SKM-1 treated with dmso at 0.1 percent for 144 hours (cell line): ENCODE data around the gene D2HGDH.
"Not testable (repeated sequence)": the region's sequence is repeated elsewhere in the genome, so short reads cannot be mapped to it uniquely, and the experiment has no call there.

ENCODE experiments used
- DNase-seq: peaks from one replicate; lab custom pipeline; 2025; ENCODE audit not compliant: unreplicated experiment; lab: John Stamatoyannopoulos, UW

The D2HGDH gene

GRCh38 chr2:241806217-241806616 lies 71.8 kb downstream of the D2HGDH start:
- DNase-seq: not testable (repeated sequence)

GRCh38 chr2:241808051-241808720 lies 73.8 kb downstream of the D2HGDH start:
- DNase-seq: no peak

GRCh38 chr2:241808721-241809382 lies 74.4 kb downstream of the D2HGDH start, which contains the start of gene NEU4:
Gene NEU4, plus strand, starts transcription at chr2:241809193. Its CDS starts 5,292 bp downstream, at chr2:241814485.
- no peak for DNase-seq

- no peak for DNase-seq
These were observed 75.2 kb downstream of the D2HGDH start for GRCh38 chr2:241809383-241810306.

- DNase-seq: no peak
These were observed 76.1 kb downstream of the D2HGDH start for GRCh38 chr2:241810307-241811200.

GRCh38 chr2:241811201-241811951 lies 76.9 kb downstream of the D2HGDH start:
- DNase-seq: no peak

GRCh38 chr2:241811952-241812729 lies 77.7 kb downstream of the D2HGDH start:
- DNase-seq: no peak

GRCh38 chr2:241812730-241813643 lies 78.6 kb downstream of the D2HGDH start:
- DNase-seq: no peak

- DNase-seq: no peak
These were observed 79.4 kb downstream of the D2HGDH start for GRCh38 chr2:241813644-241814392.

- no peak for DNase-seq
These were observed 79.9 kb downstream of the D2HGDH start for GRCh38 chr2:241814393-241814642.

- DNase-seq: no peak
These were observed 80.4 kb downstream of the D2HGDH start for GRCh38 chr2:241814643-241815476.

- DNase-seq: no peak
These were observed 81.3 kb downstream of the D2HGDH start for GRCh38 chr2:241815477-241816430.

GRCh38 chr2:241816431-241817121 lies 82.1 kb downstream of the D2HGDH start:
- DNase-seq: no peak

- no peak for DNase-seq
These were observed 82.8 kb downstream of the D2HGDH start for GRCh38 chr2:241817126-241817820.
